22Rv1 (cell line): ENCODE measurements around the gene RAD54L.
"Not testable (repeated sequence)": the region's sequence is repeated elsewhere in the genome, so short reads cannot be mapped to it uniquely, and the experiment has no call there.

Source experiments
- H3K27ac ChIP-seq: fragments of 450-650 bp; 2 replicates; pipeline ENCODE4 v1.5.1; 2017
- CTCF ChIP-seq: fragments of 450-650 bp; IDR thresholded peaks from 2 replicates; pipeline ENCODE4 v1.5.1; 2017; ENCODE audit warnings: mild to moderate bottlenecking
- ZFX ChIP-seq: fragments of 450-650 bp; IDR thresholded peaks from 2 replicates; pipeline ENCODE4 v1.6.1; 2017; ENCODE audit warnings: antibody characterized with exemption, borderline replicate concordance

Gene RAD54L

GRCh38 chr1:46317323-46317722 is 69.8 kb downstream of the RAD54L start:
- TF ChIP-seq ZFX (no peak), CTCF (no peak)
- no peak overlapping the region for H3K27ac ChIP-seq

- not testable (repeated sequence) for H3K27ac ChIP-seq
These were observed 71.7 kb downstream of the RAD54L start for GRCh38 chr1:46319301-46319700.

GRCh38 chr1:46319960-46320914 is 72.7 kb downstream of the RAD54L start:
- not testable (repeated sequence) for H3K27ac ChIP-seq

- not testable (repeated sequence) for H3K27ac ChIP-seq
These were observed 74.6 kb downstream of the RAD54L start for GRCh38 chr1:46322191-46322590.

GRCh38 chr1:46325285-46326076 is 77.9 kb downstream of the RAD54L start:
- H3K27ac ChIP-seq: not testable (repeated sequence)
